Parathyroid adenoma (tissue), 2 donors: ENCODE data around the gene VENTX.

ENCODE experiments used
- H2AFZ ChIP-seq: fragments of 300-600 bp; sonication (generic); one replicate; pipeline ENCODE4 v1.7.0; 2017; ENCODE audit warnings: antibody characterized with exemption, mild to moderate bottlenecking
- H3K27ac ChIP-seq: fragments of 300-600 bp; sonication (generic); one replicate; pipeline ENCODE4 v1.7.0; 2017
- H3K27me3 ChIP-seq: fragments of 300-600 bp; sonication (generic); one replicate; pipeline ENCODE4 v1.7.0; 2017; ENCODE audit warnings: low read length; ENCODE audit not compliant: control insufficient read depth, insufficient read depth
- H3K36me3 ChIP-seq: fragments of 300-600 bp; sonication (generic); one replicate; pipeline ENCODE4 v1.7.0; 2017; ENCODE audit warnings: low read length; ENCODE audit not compliant: control insufficient read depth, insufficient read depth
- H3K4me1 ChIP-seq: fragments of 300-600 bp; sonication (generic); one replicate; pipeline ENCODE4 v1.7.0; 2017; ENCODE audit warnings: control low read depth
- H3K4me2 ChIP-seq: fragments of 300-600 bp; sonication (generic); one replicate; pipeline ENCODE4 v1.7.0; 2017; ENCODE audit warnings: low read length
- H3K4me3 ChIP-seq: fragments of 300-600 bp; sonication (generic); one replicate; pipeline ENCODE4 v1.7.0; 2017; ENCODE audit warnings: low read depth, low read length
- H3K79me2 ChIP-seq: fragments of 300-600 bp; sonication (generic); one replicate; pipeline ENCODE4 v1.7.0; 2017; ENCODE audit warnings: control low read depth
- H3K9ac ChIP-seq: fragments of 300-600 bp; sonication (generic); one replicate; pipeline ENCODE4 v1.7.0; 2017; ENCODE audit warnings: mild to moderate bottlenecking
- H3K9me3 ChIP-seq: fragments of 300-600 bp; sonication (generic); one replicate; pipeline ENCODE4 v1.7.0; 2017; ENCODE audit warnings: low read length; ENCODE audit not compliant: control insufficient read depth
- CTCF ChIP-seq: fragments of 300-600 bp; sonication (generic); IDR thresholded peaks from one replicate; pipeline ENCODE4 v1.7.0; 2017; ENCODE audit warnings: antibody characterized with exemption, mild to moderate bottlenecking
- donor health status: primary hyperparathyroidism.

The VENTX gene

GRCh38 chr10:133214468-133215410, 22.9 kb upstream of the VENTX start:
- H3K79me2 ChIP-seq, result no peaks in the 10 kb centered on the region
- no peak for TF ChIP-seq CTCF
- H3K4me1 ChIP-seq, result no peaks in the 10 kb centered on the region
- H3K9ac ChIP-seq, result no peak overlapping the region
- H3K27ac ChIP-seq, result no peak overlapping the region
- H3K27me3 ChIP-seq, result no peaks in the 10 kb centered on the region
- no peaks in the 10 kb centered on the region for H3K9me3 ChIP-seq
- no peak overlapping the region for H3K4me3 ChIP-seq
- H3K36me3 ChIP-seq, result no peaks in the 10 kb centered on the region
- no peak overlapping the region for H3K4me2 ChIP-seq
- H2AFZ ChIP-seq, result no peak overlapping the region

DNA sequence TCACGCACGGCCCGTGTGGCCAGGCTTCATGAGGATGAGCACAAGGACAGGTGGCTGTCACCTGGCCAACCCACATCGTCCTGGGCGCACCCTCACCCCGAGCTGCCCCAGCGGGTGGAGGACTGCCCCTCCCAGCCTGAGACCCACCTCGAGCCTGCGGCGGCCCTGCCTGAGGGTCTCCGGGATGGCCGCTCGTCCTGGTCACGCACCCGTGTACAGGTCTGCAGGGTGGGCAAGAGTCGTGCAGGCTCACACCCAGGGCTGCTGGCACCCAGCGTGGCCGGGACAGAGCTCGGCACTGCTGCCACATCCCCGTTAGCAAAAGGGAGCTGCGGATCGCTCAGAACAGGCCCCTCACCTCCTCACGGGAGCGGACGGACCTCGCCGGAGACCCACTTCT, 22.1 kb upstream of the VENTX start:
- Histone ChIP-seq H3K27ac (no peak overlapping the region), H3K27me3 (no peaks in the 10 kb centered on the region), H3K9ac (no peak overlapping the region), H2AFZ (no peak overlapping the region), H3K4me1 (no peaks in the 10 kb centered on the region), H3K79me2 (no peaks in the 10 kb centered on the region), H3K4me2 (no peak overlapping the region), H3K36me3 (no peaks in the 10 kb centered on the region), H3K9me3 (no peaks in the 10 kb centered on the region), H3K4me3 (no peak overlapping the region)
- no peak for TF ChIP-seq CTCF

DNA sequence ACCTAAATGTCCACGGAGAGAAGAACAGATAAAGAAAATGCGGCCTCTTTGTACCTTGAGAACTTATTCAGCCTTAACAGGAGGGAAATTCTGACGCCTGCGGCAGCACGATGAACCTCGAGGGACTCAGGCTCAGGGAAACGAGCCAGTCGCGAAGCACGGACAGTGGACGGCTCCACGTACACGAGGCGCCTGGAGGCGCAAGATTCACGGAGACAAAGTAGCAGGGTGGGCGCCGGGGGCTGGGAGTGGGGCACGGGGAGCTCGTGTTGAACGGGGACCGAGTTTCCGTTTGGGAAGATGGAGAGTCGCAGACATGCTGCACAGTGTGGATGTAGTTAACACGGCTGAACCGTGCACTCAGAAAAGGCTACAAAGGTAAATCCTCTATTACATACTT, 20.9 kb upstream of the VENTX start:
- no peak overlapping the region for H2AFZ ChIP-seq
- H3K27ac ChIP-seq, result no peak overlapping the region
- TF ChIP-seq CTCF, result no peak
- H3K27me3 ChIP-seq, result no peaks in the 10 kb centered on the region
- H3K9me3 ChIP-seq, result no peaks in the 10 kb centered on the region
- H3K4me3 ChIP-seq, result no peak overlapping the region
- H3K36me3 ChIP-seq, result no peaks in the 10 kb centered on the region
- no peaks in the 10 kb centered on the region for H3K79me2 ChIP-seq
- no peaks in the 10 kb centered on the region for H3K4me1 ChIP-seq
- H3K9ac ChIP-seq, result no peak overlapping the region
- H3K4me2 ChIP-seq, result no peak overlapping the region

GRCh38 chr10:133217800-133218589, 19.7 kb upstream of the VENTX start:
- no peak overlapping the region for H3K9ac ChIP-seq

More at GRCh38 chr10:133217800-133218589, 19.7 kb upstream of the VENTX start:
- no peak overlapping the region for H2AFZ ChIP-seq
- no peaks in the 10 kb centered on the region for H3K27me3 ChIP-seq
- H3K9me3 ChIP-seq, result no peaks in the 10 kb centered on the region
- no peak for TF ChIP-seq CTCF
- H3K4me3 ChIP-seq, result no peak overlapping the region
- no peak overlapping the region for H3K4me2 ChIP-seq
- no peak overlapping the region for H3K27ac ChIP-seq
- no peaks in the 10 kb centered on the region for H3K36me3 ChIP-seq
- H3K79me2 ChIP-seq, result no peaks in the 10 kb centered on the region
- no peaks in the 10 kb centered on the region for H3K4me1 ChIP-seq
